Mesothelial cell of epicardium (in vitro differentiated cells): ENCODE measurements around the gene HOXA4. TPM values are rescaled to one million over a fixed set of nuclear protein-coding genes. Genes with fewer than 3 reads are reported as not detected.

Experiments
- DNase-seq, 2 experiments: peaks; one replicate each; pipeline ENCODE4 v3.0.0; 2021; ENCODE audit warnings: low spot score in 2 of 2; ENCODE audit not compliant: unreplicated experiment in 2 of 2
- H3K27ac Mint-ChIP-seq: 2 replicates; pipeline ENCODE4 v1.8.0; 2021; ENCODE audit warnings: mixed read lengths
- H3K27me3 Mint-ChIP-seq: 2 replicates; pipeline ENCODE4 v1.8.0; 2021; ENCODE audit warnings: low read depth, mixed read lengths
- H3K36me3 Mint-ChIP-seq: 2 replicates; pipeline ENCODE4 v1.8.0; 2021; ENCODE audit warnings: mixed read lengths
- H3K4me1 Mint-ChIP-seq: 2 replicates; pipeline ENCODE4 v1.8.0; 2021; ENCODE audit warnings: mixed read lengths
- H3K4me3 Mint-ChIP-seq: 2 replicates; pipeline ENCODE4 v1.8.0; 2021; ENCODE audit warnings: mild to moderate bottlenecking, moderate library complexity, mixed read lengths
- H3K9me3 Mint-ChIP-seq: 2 replicates; pipeline ENCODE4 v1.8.0; 2021; ENCODE audit warnings: mixed read lengths
- total RNA-seq: library from RNA; stranded (reverse); gene quantifications from 3 replicates; pipeline ENCODE4 v1.2.1, GENCODE V29; 2021
- TF ChIP-seq, protein P1 (sequence below): fragments of 200-600 bp; sonication (generic); IDR thresholded peaks from one replicate; pipeline ENCODE4 v1.5.0; 2021; ENCODE audit warnings: antibody characterized with exemption; ENCODE audit not compliant: unreplicated experiment

The HOXA4 gene
- total RNA-seq = 51.0 to 55.9 TPM (median 54.7 TPM) in 3 replicates

DNA sequence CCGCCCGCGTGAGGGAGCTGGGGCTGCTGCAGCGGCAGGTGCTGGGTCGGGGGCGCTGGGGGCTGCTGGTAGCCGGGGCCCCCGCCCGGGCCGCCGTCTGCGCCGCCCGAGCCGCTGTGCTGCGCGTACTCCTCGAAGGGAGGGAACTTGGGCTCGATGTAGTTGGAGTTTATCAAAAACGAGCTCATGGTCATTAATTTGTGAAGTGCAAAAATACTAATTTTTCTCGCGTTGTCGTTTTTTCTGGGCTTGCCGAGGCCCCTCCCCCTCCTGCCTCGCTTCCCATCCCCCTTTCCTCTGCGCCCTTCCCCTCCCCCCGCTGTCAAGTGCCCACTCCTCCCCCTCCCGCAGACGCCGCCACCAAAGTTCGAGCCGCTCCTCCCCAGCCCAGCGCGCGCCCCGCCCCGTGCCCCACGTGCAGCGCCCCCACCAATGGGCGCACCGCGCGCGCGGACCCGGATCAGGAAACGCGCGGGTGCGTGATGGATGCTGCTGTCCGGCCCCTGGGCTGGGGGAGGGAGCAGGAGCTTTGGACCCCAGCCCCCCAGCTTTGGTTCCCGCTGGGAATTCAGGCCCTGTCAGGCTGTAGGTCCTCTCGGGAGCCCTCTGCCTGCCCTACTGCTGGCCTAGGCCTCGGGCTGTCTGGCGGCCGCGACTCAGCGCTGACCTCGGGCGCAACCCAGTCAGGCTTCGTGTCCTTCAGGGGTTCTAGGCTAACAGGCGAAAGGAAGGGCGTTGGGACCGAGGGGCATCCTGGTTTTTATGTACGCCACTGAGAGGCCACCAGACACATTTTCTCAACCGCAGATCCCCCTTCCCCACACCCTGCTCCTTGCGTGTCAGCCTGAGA is at the start of gene HOXA4:
HOXA4 (minus strand) TSS at position 218 of the 850 bp plus-strand sequence; CDS start at position 194, 24 bp downstream.
- DNase-seq = peak; percentile 94
- TF ChIP-seq, protein P1, sequence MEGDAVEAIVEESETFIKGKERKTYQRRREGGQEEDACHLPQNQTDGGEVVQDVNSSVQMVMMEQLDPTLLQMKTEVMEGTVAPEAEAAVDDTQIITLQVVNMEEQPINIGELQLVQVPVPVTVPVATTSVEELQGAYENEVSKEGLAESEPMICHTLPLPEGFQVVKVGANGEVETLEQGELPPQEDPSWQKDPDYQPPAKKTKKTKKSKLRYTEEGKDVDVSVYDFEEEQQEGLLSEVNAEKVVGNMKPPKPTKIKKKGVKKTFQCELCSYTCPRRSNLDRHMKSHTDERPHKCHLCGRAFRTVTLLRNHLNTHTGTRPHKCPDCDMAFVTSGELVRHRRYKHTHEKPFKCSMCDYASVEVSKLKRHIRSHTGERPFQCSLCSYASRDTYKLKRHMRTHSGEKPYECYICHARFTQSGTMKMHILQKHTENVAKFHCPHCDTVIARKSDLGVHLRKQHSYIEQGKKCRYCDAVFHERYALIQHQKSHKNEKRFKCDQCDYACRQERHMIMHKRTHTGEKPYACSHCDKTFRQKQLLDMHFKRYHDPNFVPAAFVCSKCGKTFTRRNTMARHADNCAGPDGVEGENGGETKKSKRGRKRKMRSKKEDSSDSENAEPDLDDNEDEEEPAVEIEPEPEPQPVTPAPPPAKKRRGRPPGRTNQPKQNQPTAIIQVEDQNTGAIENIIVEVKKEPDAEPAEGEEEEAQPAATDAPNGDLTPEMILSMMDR = no peak
- no peaks in the 10 kb centered on the region for H3K27me3 Mint-ChIP-seq
- H3K36me3 Mint-ChIP-seq = peaks cover 14% of the 10 kb centered on the region
- H3K27ac Mint-ChIP-seq = peak within 1 kb of the TSS; percentile 100
- peaks cover 84% of the 10 kb centered on the region for H3K4me1 Mint-ChIP-seq
- H3K9me3 Mint-ChIP-seq = no peaks in the 10 kb centered on the region
- H3K4me3 Mint-ChIP-seq = peak within 1 kb of the TSS; percentile 88

DNA sequence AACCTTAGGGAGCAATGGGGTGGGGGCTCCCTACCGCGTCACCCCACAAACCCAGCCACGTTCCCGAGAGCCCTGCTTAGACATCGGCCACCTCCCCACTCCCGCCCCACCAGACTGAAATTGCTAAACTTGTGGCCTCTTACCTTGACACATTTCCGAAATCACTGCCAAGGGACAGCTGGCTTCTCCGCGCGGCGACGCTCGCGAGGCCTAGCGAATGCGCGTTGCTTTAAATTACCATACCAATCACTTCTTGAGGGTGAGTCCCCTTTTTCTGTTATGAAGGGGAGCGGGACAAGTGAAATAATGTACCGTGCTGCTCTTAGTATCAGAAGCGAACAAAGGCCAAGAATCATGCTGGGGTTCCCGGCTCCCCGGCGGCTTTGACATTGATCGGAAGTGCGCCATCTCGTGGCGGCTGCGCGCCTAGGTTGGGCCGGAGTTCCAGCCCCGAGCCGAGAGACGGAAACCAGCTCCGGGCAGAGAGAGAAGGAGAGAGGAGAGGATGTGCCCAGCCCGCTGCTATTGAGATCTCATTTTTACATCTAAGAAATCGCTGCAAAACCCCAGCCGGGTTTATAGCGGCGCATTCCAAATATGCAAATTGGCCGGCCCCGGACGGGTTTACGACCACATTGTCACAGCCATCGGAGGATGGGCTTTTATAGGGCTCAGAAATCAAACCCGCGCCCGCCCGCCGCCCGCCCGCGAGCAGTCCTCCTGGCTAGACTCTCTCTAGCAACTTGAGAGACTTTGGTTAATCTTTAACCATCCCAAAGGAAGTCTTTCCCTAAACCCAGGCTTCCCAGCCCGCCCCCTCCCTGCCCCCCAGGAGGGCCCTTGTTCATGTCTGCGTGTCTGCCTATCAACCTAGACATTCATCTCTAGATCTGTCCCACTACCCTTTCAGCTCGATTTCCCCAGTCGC is 49.2 kb upstream of the HOXA4 start:
- DNase-seq = peak; percentile 67 to 83
- Mint-ChIP-seq H3K9me3 (no peaks in the 10 kb centered on the region), H3K4me3 (peak overlapping the region; percentile 69), H3K4me1 (peaks cover 25% of the 10 kb centered on the region), H3K27ac (peak overlapping the region; percentile 92), H3K27me3 (peaks cover 99% of the 10 kb centered on the region), H3K36me3 (no peaks in the 10 kb centered on the region)
- TF ChIP-seq, protein P1 = peak; percentile 87

DNA sequence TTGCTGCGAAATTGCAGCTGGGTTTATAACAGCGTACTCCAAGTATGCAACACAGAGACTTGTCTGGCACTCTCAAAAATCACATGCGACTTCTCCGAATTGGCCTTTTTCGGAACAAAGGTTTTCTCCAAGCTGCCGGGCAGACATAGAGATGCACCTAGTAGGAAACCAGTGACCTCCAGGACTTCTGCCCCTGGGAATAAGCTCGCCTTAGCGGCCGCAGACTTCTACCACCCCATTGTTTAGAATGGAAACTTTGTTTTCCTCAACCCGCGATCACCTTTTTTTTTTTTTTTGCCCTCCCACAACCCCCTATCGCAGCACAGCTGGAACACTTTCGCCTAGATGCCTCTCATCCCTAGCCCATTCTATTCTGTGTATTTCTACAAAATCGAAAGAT is 48.5 kb upstream of the HOXA4 start:
- Mint-ChIP-seq H3K36me3 (no peaks in the 10 kb centered on the region), H3K27me3 (peaks cover 100% of the 10 kb centered on the region), H3K27ac (peak overlapping the region; percentile 88), H3K4me1 (peaks cover 25% of the 10 kb centered on the region), H3K9me3 (no peaks in the 10 kb centered on the region), H3K4me3 (peak overlapping the region; percentile 69)
- DNase-seq = no peak
- TF ChIP-seq, protein P1 = no peak

DNA sequence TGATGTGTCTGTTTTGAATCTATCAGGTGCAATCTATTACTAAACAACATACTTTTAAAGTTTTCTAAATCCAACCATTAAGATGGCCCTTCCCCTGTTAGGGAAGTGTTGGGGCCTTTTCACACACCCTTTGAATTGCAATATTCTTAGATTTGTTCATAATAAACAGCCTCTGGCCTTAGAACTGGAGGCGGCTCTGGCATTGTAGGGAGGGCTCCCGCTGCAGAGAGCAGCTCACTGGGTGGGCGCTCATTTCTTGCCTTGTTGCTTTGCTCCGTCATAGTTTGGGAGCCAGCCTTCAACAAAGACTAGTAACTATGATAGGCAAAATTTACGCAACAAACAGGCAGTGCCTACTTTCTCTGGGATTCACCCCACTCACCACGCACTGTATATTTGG is 47.8 kb upstream of the HOXA4 start:
- H3K4me1 Mint-ChIP-seq = peaks cover 25% of the 10 kb centered on the region
- H3K9me3 Mint-ChIP-seq = no peaks in the 10 kb centered on the region
- no peak for DNase-seq
- peak overlapping the region; percentile 69 for H3K4me3 Mint-ChIP-seq
- TF ChIP-seq, protein P1 = no peak
- H3K36me3 Mint-ChIP-seq = no peaks in the 10 kb centered on the region
- H3K27me3 Mint-ChIP-seq = peaks cover 94% of the 10 kb centered on the region
- H3K27ac Mint-ChIP-seq = peak overlapping the region; percentile 76

DNA sequence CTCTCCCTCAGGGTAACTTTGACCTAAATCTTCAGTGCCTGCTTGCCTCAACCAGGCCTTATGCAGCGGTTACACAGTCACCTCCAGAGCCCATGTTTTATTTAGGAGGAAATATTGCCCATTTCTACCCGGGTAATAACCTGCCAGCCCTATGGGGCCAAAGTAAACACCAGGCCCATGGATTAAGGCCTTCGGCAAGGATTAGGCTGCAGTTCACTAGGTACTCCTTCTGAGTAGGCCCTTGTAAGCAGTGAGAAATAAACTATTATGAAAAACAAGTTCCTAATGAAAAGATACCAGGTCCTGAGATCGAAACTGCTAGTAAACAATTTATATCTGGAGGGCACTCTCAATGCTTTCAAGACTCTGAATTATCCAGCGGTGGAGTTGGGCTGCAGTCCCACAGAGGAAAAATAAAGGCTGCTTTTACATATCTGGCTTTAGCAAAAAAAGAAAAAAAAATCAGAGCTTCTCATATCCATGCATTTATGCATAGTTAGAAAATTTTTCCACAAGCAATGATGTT is 47.3 kb upstream of the HOXA4 start:
- Mint-ChIP-seq H3K27ac (peak overlapping the region; percentile 76), H3K9me3 (no peaks in the 10 kb centered on the region), H3K36me3 (no peaks in the 10 kb centered on the region), H3K4me1 (peaks cover 22% of the 10 kb centered on the region), H3K4me3 (peak overlapping the region; percentile 69), H3K27me3 (peaks cover 92% of the 10 kb centered on the region)
- TF ChIP-seq, protein P1 = no peak
- DNase-seq = no peak
